ENCODE data around the gene CIBAR2. TPM values are rescaled to one million over a fixed set of nuclear protein-coding genes. Genes with fewer than 3 reads are reported as not detected.

Gene CIBAR2
- total and polyA plus RNA-seq, 9 of the 15 experiments (the other 6 are each of a cell fraction or from before 2014, with no cell fraction given) = not detected

DNA sequence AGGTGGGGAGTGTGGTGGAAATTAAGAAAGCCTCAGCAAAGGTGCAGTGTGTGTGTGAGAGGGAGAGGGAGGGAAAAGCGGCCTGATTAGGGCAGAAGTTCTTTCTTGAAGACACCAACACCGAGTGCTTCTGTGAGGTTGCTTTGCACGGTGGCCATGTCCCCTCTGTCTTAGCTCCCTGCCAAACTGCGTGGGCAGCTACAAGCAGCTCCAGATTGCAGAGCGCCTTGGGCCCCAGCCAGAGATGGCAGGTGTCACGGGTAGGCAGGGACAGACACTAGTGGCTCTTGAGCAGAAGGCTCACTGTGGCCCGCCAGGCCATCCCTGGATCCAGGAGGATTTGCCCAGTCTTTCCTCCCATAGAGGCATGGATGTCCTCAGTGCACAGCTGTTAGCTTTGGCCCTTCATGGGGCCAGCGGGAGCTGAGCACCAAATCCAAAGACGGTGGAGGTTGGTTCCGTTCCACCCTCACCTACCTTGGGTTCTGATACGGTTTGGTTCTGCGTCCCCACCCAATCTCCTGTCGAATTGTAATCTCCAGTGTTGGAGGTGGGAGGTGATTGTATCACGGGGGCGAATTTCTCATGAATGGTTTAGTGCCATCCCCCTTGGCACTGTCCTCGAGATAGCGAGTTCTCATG is 63.2 kb downstream of the CIBAR2 start:
- Histone ChIP-seq H3K79me2 (ENCODE audit: control insufficient read depth, insufficient read depth, low read length) (peaks cover 67% of the 10 kb centered on the region), H4K20me1 (replicated peaks; ENCODE audit: control insufficient read depth, insufficient read depth, low read length) (no peaks in the 10 kb centered on the region), H3K9ac (ENCODE audit: insufficient read depth in 1 of 2, low read depth in 2 of 2, low read length in 2 of 2) (peak overlapping the region; percentile 82 to 89), H3K4me3 (peak overlapping the region; percentile 41; the same call in 1 of the 2 replicates), H3K4me2 (ENCODE audit: insufficient read depth, low read length) (peak overlapping the region; percentile 86), H2AFZ (ENCODE audit: low read depth, low read length) (no peak overlapping the region; the same call in 1 of the 2 replicates), H3K4me1 (replicated peaks in 1 of 2; ENCODE audit: control insufficient read depth in 2 of 2, insufficient read depth in 2 of 2, low read length in 2 of 2) (peaks cover 59 to 61% of the 10 kb centered on the region in 2 experiments), H3K27ac (ENCODE audit: extremely low read depth, low read depth, low read length) (peak overlapping the region; percentile 87), H3K36me3 (ENCODE audit: control insufficient read depth, insufficient read depth, low read length) (peaks cover 10% of the 10 kb centered on the region; the same call in 2 of the 3 replicates), H3K9me1 (ENCODE audit: control insufficient read depth, insufficient read depth, low read length) (no peaks in the 10 kb centered on the region), H3K27me3 (ENCODE audit: control insufficient read depth in 2 of 2, insufficient read depth in 2 of 2, low read length in 2 of 2) (no peaks in the 10 kb centered on the region), H3K9me3 (replicated peaks; ENCODE audit: control insufficient read depth, insufficient read depth, low read depth, low read length) (0 out of 2 replicates have a peak, but pooled peaks cover 2% of the 10 kb centered on the region)
- BruUV-seq (replicated peaks) = no TSS peak
- ChIA-PET CTCF (ENCODE audit: low intra/inter-chr PET ratio) (no interaction called here), POLR2A (interaction anchor here (0.6 to 1.3 kb wide), 6 partner anchors 10 to 41 kb away, joined by 3 to 5 read pairs (median 4); no protein-coding TSS in a partner anchor)
- intact Hi-C loops (cut with micrococcal nuclease) = no loop called here
- 53% methylated on average over 17 of the region's 17 CpGs for WGBS (ENCODE audit: insufficient coverage, low coverage, missing lambda C conversion rate)
- ATAC-seq = no peak; the same call in 2 of the 3 replicates
- peak in 3 of 4 experiments; percentile 46 to 68 (median 47) for DNase-seq (ENCODE audit: extremely low read depth in 1 of 4, low spot score in 3 of 4)
- FAIRE-seq = no peak
- in situ Hi-C loops (cut with MboI) = no loop called here
- TF ChIP-seq BMI1 (IDR thresholded peaks at IDR 0.05; ENCODE audit: low read length) = no peak
- no peak for TF ChIP-seq ZSCAN32 (CRISPR knock-in tag; IDR thresholded peaks at IDR 0.05)
- TF ChIP-seq ZNF143 (CRISPR knock-in tag; IDR thresholded peaks at IDR 0.05) = 0 out of 2 replicates have a peak, but pooled peaks have one; percentile 42
- TF ChIP-seq CTBP1 (IDR thresholded peaks at IDR 0.05; ENCODE audit: borderline replicate concordance) = peak; percentile 23; the same call in 1 of the 2 replicates
- peak in 1 of 2 experiments; percentile 28; a peak in 1 of 4 replicates for TF ChIP-seq NRF1 (conservative IDR thresholded peaks at IDR 0.05 in 1 of 2, IDR thresholded peaks at IDR 0.05 in 1 of 2)
- TF ChIP-seq, protein P1, sequence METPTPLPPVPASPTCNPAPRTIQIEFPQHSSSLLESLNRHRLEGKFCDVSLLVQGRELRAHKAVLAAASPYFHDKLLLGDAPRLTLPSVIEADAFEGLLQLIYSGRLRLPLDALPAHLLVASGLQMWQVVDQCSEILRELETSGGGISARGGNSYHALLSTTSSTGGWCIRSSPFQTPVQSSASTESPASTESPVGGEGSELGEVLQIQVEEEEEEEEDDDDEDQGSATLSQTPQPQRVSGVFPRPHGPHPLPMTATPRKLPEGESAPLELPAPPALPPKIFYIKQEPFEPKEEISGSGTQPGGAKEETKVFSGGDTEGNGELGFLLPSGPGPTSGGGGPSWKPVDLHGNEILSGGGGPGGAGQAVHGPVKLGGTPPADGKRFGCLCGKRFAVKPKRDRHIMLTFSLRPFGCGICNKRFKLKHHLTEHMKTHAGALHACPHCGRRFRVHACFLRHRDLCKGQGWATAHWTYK (CRISPR knock-in tag; IDR thresholded peaks at IDR 0.05) = peak; percentile 31; the same call in 1 of the 2 replicates
- TF ChIP-seq MTA3 (IDR thresholded peaks at IDR 0.05; ENCODE audit: borderline replicate concordance) = 0 out of 2 replicates have a peak, but pooled peaks have one; percentile 44
- TF ChIP-seq RCOR1 (IDR thresholded peaks at IDR 0.05; ENCODE audit: borderline replicate concordance in 1 of 2, low read depth in 2 of 2, low read length in 2 of 2) = 0 out of 4 replicates have a peak, but pooled peaks of 1 of the 2 experiments have one; percentile 11
- TF ChIP-seq KDM4B (IDR thresholded peaks at IDR 0.05; ENCODE audit: borderline replicate concordance in 2 of 2, low read depth in 1 of 2) = 0 out of 4 replicates have a peak, but pooled peaks of 1 of the 2 experiments have one; percentile 12
- no peak for TF ChIP-seq ZNF584 (CRISPR knock-in tag; IDR thresholded peaks at IDR 0.05; ENCODE audit: low read depth)
- no peak for TF ChIP-seq ZNF347 (CRISPR knock-in tag; IDR thresholded peaks at IDR 0.05; ENCODE audit: low read depth)
- TF ChIP-seq, protein P2, sequence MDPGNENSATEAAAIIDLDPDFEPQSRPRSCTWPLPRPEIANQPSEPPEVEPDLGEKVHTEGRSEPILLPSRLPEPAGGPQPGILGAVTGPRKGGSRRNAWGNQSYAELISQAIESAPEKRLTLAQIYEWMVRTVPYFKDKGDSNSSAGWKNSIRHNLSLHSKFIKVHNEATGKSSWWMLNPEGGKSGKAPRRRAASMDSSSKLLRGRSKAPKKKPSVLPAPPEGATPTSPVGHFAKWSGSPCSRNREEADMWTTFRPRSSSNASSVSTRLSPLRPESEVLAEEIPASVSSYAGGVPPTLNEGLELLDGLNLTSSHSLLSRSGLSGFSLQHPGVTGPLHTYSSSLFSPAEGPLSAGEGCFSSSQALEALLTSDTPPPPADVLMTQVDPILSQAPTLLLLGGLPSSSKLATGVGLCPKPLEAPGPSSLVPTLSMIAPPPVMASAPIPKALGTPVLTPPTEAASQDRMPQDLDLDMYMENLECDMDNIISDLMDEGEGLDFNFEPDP (CRISPR knock-in tag; IDR thresholded peaks at IDR 0.05) = no peak
- no peak for TF ChIP-seq IRF9 (tag; IDR thresholded peaks at IDR 0.05)
- TF ChIP-seq, protein P3, sequence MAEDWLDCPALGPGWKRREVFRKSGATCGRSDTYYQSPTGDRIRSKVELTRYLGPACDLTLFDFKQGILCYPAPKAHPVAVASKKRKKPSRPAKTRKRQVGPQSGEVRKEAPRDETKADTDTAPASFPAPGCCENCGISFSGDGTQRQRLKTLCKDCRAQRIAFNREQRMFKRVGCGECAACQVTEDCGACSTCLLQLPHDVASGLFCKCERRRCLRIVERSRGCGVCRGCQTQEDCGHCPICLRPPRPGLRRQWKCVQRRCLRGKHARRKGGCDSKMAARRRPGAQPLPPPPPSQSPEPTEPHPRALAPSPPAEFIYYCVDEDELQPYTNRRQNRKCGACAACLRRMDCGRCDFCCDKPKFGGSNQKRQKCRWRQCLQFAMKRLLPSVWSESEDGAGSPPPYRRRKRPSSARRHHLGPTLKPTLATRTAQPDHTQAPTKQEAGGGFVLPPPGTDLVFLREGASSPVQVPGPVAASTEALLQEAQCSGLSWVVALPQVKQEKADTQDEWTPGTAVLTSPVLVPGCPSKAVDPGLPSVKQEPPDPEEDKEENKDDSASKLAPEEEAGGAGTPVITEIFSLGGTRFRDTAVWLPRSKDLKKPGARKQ (CRISPR knock-in tag; IDR thresholded peaks at IDR 0.05) = no peak
- TF ChIP-seq ZNF197 (CRISPR knock-in tag; IDR thresholded peaks at IDR 0.05; ENCODE audit: low read depth) = 0 out of 2 replicates have a peak, but pooled peaks have one; percentile 18

All from K562 (cell line).